ENCODE data around the gene ZDHHC8.

Gene ZDHHC8

DNA sequence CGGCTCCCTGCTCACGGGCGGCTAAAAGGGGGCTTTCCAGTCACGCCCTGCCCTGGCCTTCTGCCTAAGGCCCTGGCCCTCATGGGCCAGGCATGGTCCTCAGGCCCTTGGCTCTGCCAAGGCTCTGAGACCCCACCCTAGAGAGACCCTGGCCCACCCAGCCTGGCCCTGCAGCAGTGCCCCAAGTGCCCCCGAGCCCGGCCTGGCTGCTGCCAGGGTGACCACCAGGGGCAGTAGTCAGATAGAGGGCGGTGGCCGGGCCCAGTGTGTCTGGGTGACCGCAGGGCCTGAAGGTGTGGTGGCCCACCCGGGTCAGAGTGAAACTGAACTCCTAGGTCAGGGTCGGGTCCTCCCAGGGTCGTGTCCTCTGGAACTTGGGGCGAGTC lies 48.6 kb downstream of the ZDHHC8 start:
- Mint-ChIP-seq H3K27me3 (no peaks in the 10 kb centered on the region), H3K9me3 (no peaks in the 10 kb centered on the region), H3K4me1 (no peaks in the 10 kb centered on the region), H3K4me3 (no peak overlapping the region), H3K27ac (no peak overlapping the region), H3K36me3 (no peaks in the 10 kb centered on the region)

DNA sequence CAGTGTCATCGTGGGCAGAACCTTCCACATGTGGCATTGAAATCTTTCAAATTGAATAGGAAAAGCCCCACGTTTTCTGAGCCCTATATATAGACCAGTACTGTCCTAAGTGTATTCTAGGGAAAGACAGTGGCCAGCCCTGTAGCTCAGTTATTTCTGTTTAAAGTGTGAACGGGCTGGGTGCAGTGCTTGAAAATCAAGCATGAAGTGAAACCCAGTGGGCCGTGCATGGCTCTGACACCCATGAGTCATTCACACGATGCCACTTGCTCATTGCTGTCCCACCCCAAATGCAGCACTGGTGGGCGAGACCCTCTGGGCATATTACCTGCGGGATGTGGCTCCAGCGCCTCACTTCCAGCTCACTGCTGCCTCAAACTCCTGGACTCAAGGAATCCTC lies 49.0 kb downstream of the ZDHHC8 start:
- no peaks in the 10 kb centered on the region for H3K4me1 Mint-ChIP-seq

GRCh38 chr22:20181194-20181883 lies 49.7 kb downstream of the ZDHHC8 start:
- no peak overlapping the region for H3K27ac Mint-ChIP-seq
- no peaks in the 10 kb centered on the region for H3K27me3 Mint-ChIP-seq
- no peaks in the 10 kb centered on the region for H3K4me1 Mint-ChIP-seq
- H3K9me3 Mint-ChIP-seq = no peaks in the 10 kb centered on the region
- no peaks in the 10 kb centered on the region for H3K36me3 Mint-ChIP-seq
- no peak overlapping the region for H3K4me3 Mint-ChIP-seq

More for the DNA sequence above, 49.0 kb downstream of the ZDHHC8 start:
- Mint-ChIP-seq H3K27ac (no peak overlapping the region), H3K36me3 (no peaks in the 10 kb centered on the region), H3K4me3 (no peak overlapping the region), H3K9me3 (no peaks in the 10 kb centered on the region), H3K27me3 (no peaks in the 10 kb centered on the region)

GRCh38 chr22:20181884-20182236 lies 50.3 kb downstream of the ZDHHC8 start:
- Mint-ChIP-seq H3K27ac (no peak overlapping the region), H3K36me3 (no peaks in the 10 kb centered on the region), H3K9me3 (no peaks in the 10 kb centered on the region), H3K27me3 (no peaks in the 10 kb centered on the region), H3K4me1 (no peaks in the 10 kb centered on the region), H3K4me3 (no peak overlapping the region)

DNA sequence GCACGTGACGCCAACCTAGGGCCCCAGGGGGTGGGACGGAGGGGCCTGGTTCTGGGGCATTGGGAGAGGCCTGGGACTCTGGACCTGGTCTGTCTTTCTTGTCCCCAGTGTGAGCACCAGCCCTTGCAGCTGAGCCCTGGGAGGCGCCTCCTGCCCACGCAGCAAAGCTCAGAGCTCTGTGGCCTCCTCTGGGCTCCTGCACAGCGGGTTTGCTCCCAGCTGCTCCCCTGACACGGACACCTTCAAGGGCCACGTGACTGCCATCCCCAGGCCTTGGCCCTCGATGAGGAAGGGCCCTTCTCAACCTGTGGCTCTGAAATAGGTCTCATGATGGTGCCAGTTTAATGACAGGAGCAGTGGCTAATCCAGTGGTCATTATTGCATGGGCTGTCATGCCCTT lies 50.8 kb downstream of the ZDHHC8 start:
- no peak overlapping the region for H3K4me3 Mint-ChIP-seq
- H3K27ac Mint-ChIP-seq = no peak overlapping the region
- H3K9me3 Mint-ChIP-seq = no peaks in the 10 kb centered on the region
- no peaks in the 10 kb centered on the region for H3K36me3 Mint-ChIP-seq
- no peaks in the 10 kb centered on the region for H3K4me1 Mint-ChIP-seq
- no peaks in the 10 kb centered on the region for H3K27me3 Mint-ChIP-seq

DNA sequence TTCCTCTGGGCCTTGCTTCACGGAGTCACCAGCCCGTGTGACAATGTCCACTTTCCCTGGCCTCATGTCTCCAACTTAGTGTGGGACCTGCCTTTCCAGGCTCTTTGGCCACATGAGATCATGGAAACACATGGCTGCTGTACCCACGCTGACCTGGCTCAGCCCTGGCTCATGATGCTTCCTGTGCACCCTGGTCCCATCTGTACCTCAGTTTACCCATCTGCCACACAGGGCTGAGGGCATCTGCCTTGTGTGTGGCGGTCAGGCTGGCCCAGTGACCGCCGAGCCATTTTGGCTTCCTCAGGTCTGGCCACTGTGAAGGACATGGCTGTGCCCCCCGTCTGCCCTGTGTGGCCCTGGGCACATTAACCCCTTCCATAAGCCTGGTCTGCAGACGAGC lies 51.5 kb downstream of the ZDHHC8 start:
- Mint-ChIP-seq H3K9me3 (no peaks in the 10 kb centered on the region), H3K4me1 (no peaks in the 10 kb centered on the region), H3K27me3 (no peaks in the 10 kb centered on the region), H3K4me3 (no peak overlapping the region), H3K36me3 (no peaks in the 10 kb centered on the region), H3K27ac (no peak overlapping the region)

- H3K36me3 Mint-ChIP-seq = no peaks in the 10 kb centered on the region
- H3K4me3 Mint-ChIP-seq = no peak overlapping the region
- H3K27ac Mint-ChIP-seq = no peak overlapping the region
- H3K4me1 Mint-ChIP-seq = no peaks in the 10 kb centered on the region
- no peaks in the 10 kb centered on the region for H3K27me3 Mint-ChIP-seq
- H3K9me3 Mint-ChIP-seq = no peaks in the 10 kb centered on the region
These were observed 52.2 kb downstream of the ZDHHC8 start for GRCh38 chr22:20183823-20184222.

DNA sequence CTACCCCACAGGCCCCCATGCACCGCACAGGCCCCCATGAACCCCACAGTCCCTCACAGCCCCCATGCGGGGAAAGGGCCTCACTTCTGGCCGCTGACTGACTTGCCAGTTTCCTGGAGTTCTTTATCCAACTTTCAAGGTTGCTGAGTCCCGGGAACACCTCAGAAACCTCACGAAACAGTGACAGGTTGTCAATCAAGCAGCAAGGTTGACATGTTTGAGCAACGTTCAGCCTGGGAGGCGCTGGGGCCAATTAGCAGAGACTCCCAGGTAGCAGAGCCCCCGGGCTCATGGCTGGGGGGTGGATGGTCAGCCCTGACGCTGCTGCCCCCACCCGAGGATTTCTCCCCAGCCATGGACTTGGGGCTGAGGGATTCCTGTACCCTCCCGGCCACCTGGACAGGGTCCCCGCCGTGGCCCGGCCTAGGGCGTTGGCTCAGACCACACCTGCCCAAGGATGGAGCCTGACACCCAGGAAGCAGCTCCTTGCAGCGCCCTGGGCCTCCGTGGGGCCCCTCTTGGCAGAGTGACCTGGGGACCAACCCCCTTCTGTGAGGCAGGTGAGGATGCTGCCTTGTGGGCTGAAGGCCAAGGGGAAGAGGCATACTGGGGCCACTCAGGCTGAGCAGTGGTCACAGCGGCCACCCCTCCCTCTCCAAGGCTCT lies 53.0 kb downstream of the ZDHHC8 start:
- Mint-ChIP-seq H3K4me1 (no peaks in the 10 kb centered on the region), H3K27ac (no peak overlapping the region), H3K9me3 (no peaks in the 10 kb centered on the region), H3K27me3 (no peaks in the 10 kb centered on the region), H3K36me3 (no peaks in the 10 kb centered on the region), H3K4me3 (no peak overlapping the region)

- Mint-ChIP-seq H3K9me3 (no peaks in the 10 kb centered on the region), H3K36me3 (no peaks in the 10 kb centered on the region), H3K27ac (no peak overlapping the region), H3K4me3 (no peak overlapping the region), H3K27me3 (no peaks in the 10 kb centered on the region), H3K4me1 (no peaks in the 10 kb centered on the region)
These were observed 54.1 kb downstream of the ZDHHC8 start for GRCh38 chr22:20185750-20186149.

DNA sequence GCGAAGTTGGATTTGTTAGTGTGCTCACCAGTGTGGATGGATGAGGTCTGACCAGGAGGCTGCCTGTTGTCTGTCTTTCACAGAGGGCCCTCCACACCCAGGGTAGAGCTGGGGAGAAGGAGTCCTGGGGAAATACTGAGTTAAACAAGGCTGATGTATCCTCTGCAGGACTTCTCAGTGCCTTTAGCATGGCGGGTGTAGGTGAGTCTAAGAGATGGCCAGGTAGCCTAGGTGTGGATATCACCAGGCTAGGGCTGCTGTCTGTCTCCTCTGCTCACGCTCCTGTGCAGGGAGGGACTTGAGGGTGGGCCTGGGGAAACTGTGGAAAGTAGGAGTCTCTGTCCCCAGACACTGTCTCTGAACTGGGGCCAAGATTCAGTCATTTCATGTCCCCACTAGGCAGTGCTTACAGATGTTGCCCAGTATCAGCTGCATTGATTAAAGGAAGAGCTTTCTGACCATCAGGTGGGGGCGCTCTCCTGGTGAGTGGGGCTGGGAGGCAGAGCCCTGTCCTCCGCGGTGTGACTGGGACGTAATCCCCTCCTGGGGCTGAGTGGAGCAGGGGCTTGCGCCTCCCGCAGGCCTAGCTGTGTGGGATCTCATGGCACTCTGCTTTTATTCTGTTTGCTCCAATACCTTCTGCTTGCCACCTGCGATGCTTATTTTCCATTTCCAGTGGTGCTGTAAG lies 54.7 kb downstream of the ZDHHC8 start:
- no peak overlapping the region for H3K27ac Mint-ChIP-seq
- H3K36me3 Mint-ChIP-seq = no peaks in the 10 kb centered on the region
- H3K4me1 Mint-ChIP-seq = no peaks in the 10 kb centered on the region
- no peak overlapping the region for H3K4me3 Mint-ChIP-seq
- H3K27me3 Mint-ChIP-seq = no peaks in the 10 kb centered on the region
- H3K9me3 Mint-ChIP-seq = no peaks in the 10 kb centered on the region

DNA sequence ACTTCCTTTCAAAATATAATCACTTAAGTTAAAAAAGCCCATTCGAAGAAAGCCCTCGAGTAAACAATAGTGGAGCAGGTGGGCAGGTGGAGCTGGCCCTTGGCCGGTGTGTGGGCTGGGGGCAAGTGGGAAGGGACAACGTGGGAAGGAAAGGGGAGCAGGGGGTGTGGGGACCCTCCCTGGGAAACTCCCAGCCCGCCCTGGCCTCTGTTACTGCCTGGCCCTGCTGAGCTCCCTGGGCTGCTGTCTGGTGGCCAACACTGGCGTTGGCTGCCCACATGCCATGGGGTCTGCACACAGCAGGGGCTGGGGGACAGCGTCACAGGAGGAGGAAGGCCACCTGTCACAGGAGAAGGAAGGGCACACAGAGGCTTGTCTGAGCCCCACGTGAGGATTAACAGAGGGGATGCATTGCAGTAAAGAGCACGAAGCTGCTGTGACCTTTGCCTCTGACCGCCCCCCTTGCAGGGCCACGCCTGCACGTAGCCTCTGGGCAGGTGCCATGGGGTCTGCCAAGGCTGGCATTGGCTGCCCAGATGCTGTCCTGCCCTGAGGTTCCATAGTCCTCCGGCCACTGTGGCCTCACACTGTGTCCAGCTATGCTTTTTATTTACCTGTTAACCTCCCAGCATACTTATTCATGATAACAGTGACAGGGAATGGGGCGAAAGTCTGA lies 55.4 kb downstream of the ZDHHC8 start:
- H3K27me3 Mint-ChIP-seq = no peaks in the 10 kb centered on the region
- H3K4me3 Mint-ChIP-seq = no peak overlapping the region
- H3K27ac Mint-ChIP-seq = no peak overlapping the region
- no peaks in the 10 kb centered on the region for H3K9me3 Mint-ChIP-seq
- no peaks in the 10 kb centered on the region for H3K4me1 Mint-ChIP-seq
- H3K36me3 Mint-ChIP-seq = no peaks in the 10 kb centered on the region

DNA sequence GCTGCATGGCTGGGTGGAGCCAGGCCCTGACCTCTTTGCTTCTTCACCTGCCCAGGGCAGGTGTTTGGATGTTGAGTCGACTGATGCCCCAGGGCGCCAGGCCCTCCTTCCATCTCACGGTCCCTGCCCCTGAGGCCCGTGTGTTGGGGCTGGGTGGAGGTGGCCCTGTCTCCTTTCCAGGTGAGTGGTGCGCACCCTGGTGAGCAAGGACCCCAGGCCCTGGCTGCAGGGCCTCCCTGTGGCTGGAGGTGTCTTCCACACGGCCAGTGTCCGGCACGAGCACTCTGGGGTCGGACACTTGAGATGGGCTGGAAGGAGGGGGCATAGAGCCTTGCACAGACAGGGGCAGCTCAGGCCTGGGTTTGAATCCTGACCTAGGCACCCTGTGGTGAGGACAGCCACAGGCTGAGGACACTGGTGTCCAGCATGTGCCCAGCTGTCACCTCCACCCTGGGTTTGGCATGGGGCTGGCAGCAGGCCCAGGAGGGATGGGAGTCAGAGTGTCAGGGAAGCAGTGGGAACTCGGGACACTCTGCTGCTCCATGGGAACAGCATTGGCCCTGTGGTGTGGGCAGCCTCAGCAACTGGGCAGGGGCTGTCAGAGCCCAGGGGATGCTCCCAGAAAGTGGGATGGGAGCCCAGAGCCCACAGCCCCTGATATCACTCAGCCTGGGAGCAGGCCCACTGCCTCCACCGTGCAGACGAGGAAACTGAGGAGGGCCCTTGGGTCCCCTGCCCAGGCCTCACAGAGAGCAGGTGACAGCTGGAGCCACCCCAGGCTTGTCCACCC lies 56.4 kb downstream of the ZDHHC8 start:
- Mint-ChIP-seq H3K27ac (no peak overlapping the region), H3K36me3 (no peaks in the 10 kb centered on the region), H3K27me3 (no peaks in the 10 kb centered on the region), H3K4me3 (no peak overlapping the region), H3K9me3 (no peaks in the 10 kb centered on the region), H3K4me1 (no peaks in the 10 kb centered on the region)

DNA sequence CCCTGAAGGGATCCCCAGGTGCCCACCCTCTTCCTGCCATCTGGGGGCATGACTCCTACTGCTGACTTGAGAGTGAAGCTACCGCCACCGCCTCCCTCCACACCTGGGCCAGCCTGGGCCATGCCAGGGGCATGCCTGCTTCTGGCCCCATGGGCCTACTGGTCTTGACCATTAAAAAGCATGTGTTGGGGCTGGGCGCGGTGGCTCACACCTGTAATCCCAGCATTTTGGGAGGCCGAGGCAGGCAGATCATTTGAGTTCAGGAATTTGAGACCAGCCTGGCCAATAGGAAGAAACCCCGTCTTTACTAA lies 56.9 kb downstream of the ZDHHC8 start:
- H3K9me3 Mint-ChIP-seq = no peaks in the 10 kb centered on the region
- no peak overlapping the region for H3K4me3 Mint-ChIP-seq
- no peaks in the 10 kb centered on the region for H3K36me3 Mint-ChIP-seq
- H3K4me1 Mint-ChIP-seq = no peaks in the 10 kb centered on the region
- H3K27ac Mint-ChIP-seq = no peak overlapping the region
- H3K27me3 Mint-ChIP-seq = no peaks in the 10 kb centered on the region

GRCh38 chr22:20191000-20191515 lies 59.5 kb downstream of the ZDHHC8 start:
- H3K9me3 Mint-ChIP-seq = no peaks in the 10 kb centered on the region
- no peaks in the 10 kb centered on the region for H3K27me3 Mint-ChIP-seq
- no peak overlapping the region for H3K27ac Mint-ChIP-seq
- no peaks in the 10 kb centered on the region for H3K36me3 Mint-ChIP-seq
- no peaks in the 10 kb centered on the region for H3K4me1 Mint-ChIP-seq
- H3K4me3 Mint-ChIP-seq = no peak overlapping the region

DNA sequence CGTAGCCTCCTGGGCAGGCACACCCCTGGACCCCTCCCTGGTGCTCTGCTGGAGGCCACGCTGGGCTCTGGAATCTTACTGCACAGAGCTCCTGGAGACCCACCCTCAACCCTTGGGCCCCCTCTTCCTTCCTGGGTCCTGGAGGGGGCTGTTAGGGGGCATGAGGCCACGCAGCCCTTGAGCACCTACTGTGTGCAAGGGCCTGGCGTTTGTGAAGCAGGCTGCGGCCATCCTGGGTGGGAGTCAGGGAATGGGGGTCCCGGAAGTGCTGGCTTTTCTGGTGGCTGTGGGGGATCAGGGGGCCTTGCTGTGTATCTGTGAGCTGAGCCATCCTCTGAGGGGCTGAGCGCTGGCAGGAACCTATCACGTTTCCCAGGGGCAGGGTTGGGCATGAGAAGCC lies 60.2 kb downstream of the ZDHHC8 start:
- Mint-ChIP-seq H3K9me3 (no peaks in the 10 kb centered on the region), H3K27ac (no peak overlapping the region), H3K36me3 (no peaks in the 10 kb centered on the region), H3K27me3 (no peaks in the 10 kb centered on the region), H3K4me3 (no peak overlapping the region), H3K4me1 (no peaks in the 10 kb centered on the region)
